Neural cell (in vitro differentiated cells): Measurements from ENCODE around the gene MS4A18. TPM values are rescaled to one million over a fixed set of nuclear protein-coding genes. Genes with fewer than 3 reads are reported as not detected.

Experiments
- H2AFZ ChIP-seq: fragments of 200-600, 300-800 bp; sonication (generic), shearing (Covaris generic); 2 replicates; pipeline ENCODE4 v1.6.0; 2014; ENCODE audit warnings: low read depth, mild to moderate bottlenecking, antibody characterized with exemption, low read length, moderate library complexity
- H3F3A ChIP-seq: fragments of 200-600 bp; shearing (Covaris generic); 2 replicates; pipeline ENCODE4 v1.6.1; 2016; ENCODE audit warnings: mild to moderate bottlenecking, moderate library complexity, mixed read lengths, antibody characterized with exemption, low read length; ENCODE audit not compliant: insufficient read depth, poor library complexity, severe bottlenecking
- H3K27ac ChIP-seq: fragments of 200-600, 300-800 bp; sonication (generic), shearing (Covaris generic); 2 replicates; pipeline ENCODE4 v1.5.1; 2014; ENCODE audit warnings: mild to moderate bottlenecking, low read length, moderate library complexity
- H3K27me3 ChIP-seq: fragments of 300-800, 200-600 bp; sonication (generic), shearing (Covaris generic); 2 replicates; pipeline ENCODE4 v1.6.0; 2014; ENCODE audit warnings: mild to moderate bottlenecking, low read depth, low read length, moderate library complexity; ENCODE audit not compliant: insufficient read depth
- H3K36me3 ChIP-seq: fragments of 300-800, 200-600 bp; sonication (generic), shearing (Covaris generic); 2 replicates; pipeline ENCODE4 v1.5.1; 2014; ENCODE audit warnings: mild to moderate bottlenecking, antibody characterized with exemption, low read length, moderate library complexity; ENCODE audit not compliant: insufficient read depth
- H3K4me2 ChIP-seq: fragments of 300-800, 200-600 bp; sonication (generic), shearing (Covaris generic); 2 replicates; pipeline ENCODE4 v1.6.0; 2014; ENCODE audit warnings: mild to moderate bottlenecking, low read length
- H3K4me3 ChIP-seq: fragments of 300-800, 200-600 bp; sonication (generic), shearing (Covaris generic); 2 replicates; pipeline ENCODE4 v1.5.1; 2014; ENCODE audit warnings: mild to moderate bottlenecking, low read length, moderate library complexity
- H3K79me2 ChIP-seq: fragments of 200-600 bp; shearing (Covaris generic); replicated peaks from 2 replicates; pipeline ENCODE4 v1.6.0; 2014; ENCODE audit warnings: mild to moderate bottlenecking, low read length, moderate library complexity; ENCODE audit not compliant: insufficient read depth
- H3K9ac ChIP-seq: fragments of 300-800, 200-600 bp; sonication (generic), shearing (Covaris generic); 2 replicates; pipeline ENCODE4 v1.6.1; 2016; ENCODE audit warnings: mild to moderate bottlenecking, low read length, mixed read lengths
- H3K9me2 ChIP-seq: fragments of 200-600 bp; shearing (Covaris generic); 2 replicates; pipeline ENCODE4 v1.6.1; 2016; ENCODE audit warnings: mild to moderate bottlenecking, low read length, mixed read lengths; ENCODE audit not compliant: insufficient read depth
- H3K9me3 ChIP-seq: fragments of 200-600, 300-800 bp; sonication (generic), shearing (Covaris generic); 2 replicates; pipeline ENCODE4 v1.6.1; 2016; ENCODE audit warnings: mild to moderate bottlenecking, mixed run types, low read length, moderate library complexity, mixed read lengths
- H4K20me1 ChIP-seq: fragments of 200-600 bp; shearing (Covaris generic); 2 replicates; pipeline ENCODE4 v1.6.1; 2016; ENCODE audit warnings: mild to moderate bottlenecking, mixed run types; ENCODE audit not compliant: insufficient read depth
- CTCF ChIP-seq: fragments of 450-650 bp; IDR thresholded peaks from 2 replicates; pipeline ENCODE4 v1.5.1; 2014; ENCODE audit warnings: antibody characterized with exemption, mild to moderate bottlenecking, moderate library complexity; ENCODE audit not compliant: poor library complexity, severe bottlenecking
- EP300 ChIP-seq: fragments of 450-650 bp; conservative IDR thresholded peaks from 2 replicates; pipeline ENCODE4 v1.6.1; 2014; ENCODE audit warnings: antibody characterized with exemption, mild to moderate bottlenecking, moderate library complexity; ENCODE audit not compliant: poor library complexity, severe bottlenecking
- EZH2 ChIP-seq: fragments of 200-600, 300-800 bp; shearing (Covaris generic), sonication (generic); IDR thresholded peaks from 2 replicates; pipeline ENCODE4 v1.6.1; 2014; ENCODE audit warnings: antibody characterized with exemption, low read length, borderline replicate concordance, mild to moderate bottlenecking; ENCODE audit not compliant: insufficient read depth, poor library complexity, severe bottlenecking
- MXI1 ChIP-seq: fragments of 450-650 bp; conservative IDR thresholded peaks from 2 replicates; pipeline ENCODE4 v1.6.1; 2014; ENCODE audit warnings: antibody characterized with exemption, mild to moderate bottlenecking; ENCODE audit not compliant: poor library complexity, severe bottlenecking
- POLR2AphosphoS5 ChIP-seq: IDR thresholded peaks from 2 replicates; pipeline ENCODE4 v1.6.1; 2012
- RAD21 ChIP-seq: fragments of 450-650 bp; conservative IDR thresholded peaks from 2 replicates; pipeline ENCODE4 v1.6.1; 2014; ENCODE audit warnings: antibody characterized with exemption, mild to moderate bottlenecking, moderate library complexity
- REST ChIP-seq: IDR thresholded peaks from 2 replicates; pipeline ENCODE4 v1.6.1; 2012; ENCODE audit warnings: borderline replicate concordance
- SMC3 ChIP-seq: fragments of 450-650 bp; conservative IDR thresholded peaks from 2 replicates; pipeline ENCODE4 v1.6.1; 2014; ENCODE audit warnings: antibody characterized with exemption, mild to moderate bottlenecking, moderate library complexity; ENCODE audit not compliant: poor library complexity
- TAF1 ChIP-seq: IDR thresholded peaks from 2 replicates; pipeline ENCODE4 v1.6.1; 2012; ENCODE audit warnings: low read depth
- polyA plus RNA-seq: library from polyadenylated mRNA; depleted of rRNA; stranded (reverse); fragments of >200 nt; gene quantifications from 2 replicates; pipeline ENCODE4 v1.2.3, GENCODE V29; 2014

The MS4A18 gene
- polyA plus RNA-seq, 1 donor from 2014 or later = not detected

GRCh38 chr11:60780065-60780464, 55.5 kb downstream of the MS4A18 start:
- H2AFZ ChIP-seq = no peak overlapping the region
- TF ChIP-seq TAF1 = no peak
- no peak for TF ChIP-seq MXI1
- no peak for TF ChIP-seq CTCF
- no peak for TF ChIP-seq POLR2AphosphoS5
- no peak for TF ChIP-seq RAD21
- TF ChIP-seq SMC3 = no peak
- no peak for TF ChIP-seq EZH2
- TF ChIP-seq EP300 = no peak
- no peak for TF ChIP-seq REST
- H4K20me1 ChIP-seq = no peaks in the 10 kb centered on the region
- no peaks in the 10 kb centered on the region for H3K36me3 ChIP-seq
- peak overlapping the region; percentile 25 for H3K9ac ChIP-seq
- H3K27ac ChIP-seq = peak overlapping the region; percentile 83
- H3K4me3 ChIP-seq = no peak overlapping the region
- no peak overlapping the region for H3K4me2 ChIP-seq
- no peaks in the 10 kb centered on the region for H3K27me3 ChIP-seq
- no peaks in the 10 kb centered on the region for H3K9me3 ChIP-seq
- H3F3A ChIP-seq = no peaks in the 10 kb centered on the region
- H3K79me2 ChIP-seq = no peaks in the 10 kb centered on the region
- no peaks in the 10 kb centered on the region for H3K9me2 ChIP-seq

GRCh38 chr11:60780774-60781173, 56.3 kb downstream of the MS4A18 start:
- TF ChIP-seq POLR2AphosphoS5 = peak; percentile 40
- TF ChIP-seq TAF1 = no peak
- no peak for TF ChIP-seq SMC3

More at GRCh38 chr11:60780774-60781173, 56.3 kb downstream of the MS4A18 start:
- Histone ChIP-seq H3K79me2 (no peaks in the 10 kb centered on the region), H4K20me1 (no peaks in the 10 kb centered on the region), H3K9me3 (no peaks in the 10 kb centered on the region), H3K27me3 (no peaks in the 10 kb centered on the region), H3K36me3 (no peaks in the 10 kb centered on the region), H2AFZ (no peak overlapping the region), H3K4me3 (peak overlapping the region; percentile 22), H3K4me2 (peak overlapping the region; percentile 0), H3F3A (no peaks in the 10 kb centered on the region), H3K9ac (peak overlapping the region; percentile 46), H3K9me2 (no peaks in the 10 kb centered on the region), H3K27ac (peak overlapping the region; percentile 83)
